ENCODE results near the gene HSD17B13.
"Not testable (repeated sequence)": the region's sequence is repeated elsewhere in the genome, so short reads cannot be mapped to it uniquely, and the experiment has no call there.

The HSD17B13 gene

GRCh38 chr4:87321888-87322287, 794 bp downstream of the HSD17B13 start:
- ChIA-PET POLR2A (no interaction called here), CTCF (no interaction called here)

GRCh38 chr4:87317527-87317926, 5.2 kb downstream of the HSD17B13 start:
- CTCF ChIA-PET = no interaction called here

More at GRCh38 chr4:87321888-87322287, 794 bp downstream of the HSD17B13 start:
- TF ChIP-seq CTBP1 (IDR thresholded peaks at IDR 0.05; ENCODE audit: borderline replicate concordance) (no peak), ELF4 (IDR thresholded peaks at IDR 0.05) (no peak), FOXM1 (IDR thresholded peaks at IDR 0.05; ENCODE audit: borderline replicate concordance) (no peak), SP1 (IDR thresholded peaks at IDR 0.05) (no peak), HDGF (IDR thresholded peaks at IDR 0.05; ENCODE audit: borderline replicate concordance) (no peak), BHLHE40 (IDR thresholded peaks at IDR 0.05; ENCODE audit: borderline replicate concordance) (no peak), LEF1 (IDR thresholded peaks at IDR 0.05; ENCODE audit: borderline replicate concordance) (no peak), FOXA1 (IDR thresholded peaks at IDR 0.05) (no peak), FOXK2 (IDR thresholded peaks at IDR 0.05) (no peak), NFRKB (IDR thresholded peaks at IDR 0.05) (no peak), TARDBP (IDR thresholded peaks at IDR 0.05) (no peak), PKNOX1 (IDR thresholded peaks at IDR 0.05) (no peak), ARNT (IDR thresholded peaks at IDR 0.05) (no peak), L3MBTL2 (conservative IDR thresholded peaks at IDR 0.05) (no peak), ZNF384 (IDR thresholded peaks at IDR 0.05) (no peak), SUZ12 (IDR thresholded peaks at IDR 0.05) (no peak)
- DNase-seq (ENCODE audit: extremely low spot score) = no peak

GRCh38 chr4:87316961-87317360, 5.7 kb downstream of the HSD17B13 start:
- TF ChIP-seq PKNOX1 (IDR thresholded peaks at IDR 0.05) (no peak), BHLHE40 (IDR thresholded peaks at IDR 0.05; ENCODE audit: borderline replicate concordance) (no peak), ARNT (IDR thresholded peaks at IDR 0.05) (no peak), NFRKB (IDR thresholded peaks at IDR 0.05) (no peak), FOXM1 (IDR thresholded peaks at IDR 0.05; ENCODE audit: borderline replicate concordance) (no peak), ZNF384 (IDR thresholded peaks at IDR 0.05) (no peak), L3MBTL2 (conservative IDR thresholded peaks at IDR 0.05) (no peak), FOXA1 (IDR thresholded peaks at IDR 0.05) (no peak), FOXK2 (IDR thresholded peaks at IDR 0.05) (no peak), SUZ12 (IDR thresholded peaks at IDR 0.05) (no peak), LEF1 (IDR thresholded peaks at IDR 0.05; ENCODE audit: borderline replicate concordance) (no peak), ELF4 (IDR thresholded peaks at IDR 0.05) (no peak), CTBP1 (IDR thresholded peaks at IDR 0.05; ENCODE audit: borderline replicate concordance) (no peak), TARDBP (IDR thresholded peaks at IDR 0.05) (no peak), SP1 (IDR thresholded peaks at IDR 0.05) (no peak)
- DNase-seq (ENCODE audit: extremely low spot score) = no peak
- POLR2A ChIA-PET = no interaction called here
- CTCF ChIA-PET = no interaction called here

More at GRCh38 chr4:87317527-87317926, 5.2 kb downstream of the HSD17B13 start:
- no peak for TF ChIP-seq SUZ12 (IDR thresholded peaks at IDR 0.05)
- no peak for TF ChIP-seq FOXA1 (IDR thresholded peaks at IDR 0.05)
- no peak for TF ChIP-seq SP1 (IDR thresholded peaks at IDR 0.05)
- POLR2A ChIA-PET = no interaction called here
- no peak for DNase-seq (ENCODE audit: extremely low spot score)

GRCh38 chr4:87315000-87315399, 7.7 kb downstream of the HSD17B13 start:
- DNase-seq (ENCODE audit: extremely low spot score); CTCF ChIA-PET; POLR2A ChIA-PET: not testable (repeated sequence)

- ChIA-PET POLR2A (no interaction called here), CTCF (no interaction called here)
- no peak for DNase-seq (ENCODE audit: extremely low spot score)
- TF ChIP-seq FOXM1 (IDR thresholded peaks at IDR 0.05; ENCODE audit: borderline replicate concordance) (no peak), HDGF (IDR thresholded peaks at IDR 0.05; ENCODE audit: borderline replicate concordance) (no peak), FOXK2 (IDR thresholded peaks at IDR 0.05) (no peak), L3MBTL2 (conservative IDR thresholded peaks at IDR 0.05) (no peak), SUZ12 (IDR thresholded peaks at IDR 0.05) (no peak), TARDBP (IDR thresholded peaks at IDR 0.05) (no peak), ZNF384 (IDR thresholded peaks at IDR 0.05) (no peak), NFRKB (IDR thresholded peaks at IDR 0.05) (no peak), LEF1 (IDR thresholded peaks at IDR 0.05; ENCODE audit: borderline replicate concordance) (no peak), ELF4 (IDR thresholded peaks at IDR 0.05) (no peak), SP1 (IDR thresholded peaks at IDR 0.05) (no peak), BHLHE40 (IDR thresholded peaks at IDR 0.05; ENCODE audit: borderline replicate concordance) (no peak), CTBP1 (IDR thresholded peaks at IDR 0.05; ENCODE audit: borderline replicate concordance) (no peak), PKNOX1 (IDR thresholded peaks at IDR 0.05) (no peak), ARNT (IDR thresholded peaks at IDR 0.05) (no peak), FOXA1 (IDR thresholded peaks at IDR 0.05) (no peak)
Measured at GRCh38 chr4:87313756-87314155, 8.9 kb downstream of the HSD17B13 start.

- CTCF ChIA-PET = no interaction called here
- POLR2A ChIA-PET = no interaction called here
- no peak for DNase-seq (ENCODE audit: extremely low spot score)
- TF ChIP-seq SP1 (IDR thresholded peaks at IDR 0.05) (no peak), L3MBTL2 (conservative IDR thresholded peaks at IDR 0.05) (no peak), HDGF (IDR thresholded peaks at IDR 0.05; ENCODE audit: borderline replicate concordance) (no peak), TARDBP (IDR thresholded peaks at IDR 0.05) (no peak), BHLHE40 (IDR thresholded peaks at IDR 0.05; ENCODE audit: borderline replicate concordance) (no peak), NFRKB (IDR thresholded peaks at IDR 0.05) (no peak), FOXA1 (IDR thresholded peaks at IDR 0.05) (no peak), FOXM1 (IDR thresholded peaks at IDR 0.05; ENCODE audit: borderline replicate concordance) (no peak), LEF1 (IDR thresholded peaks at IDR 0.05; ENCODE audit: borderline replicate concordance) (no peak), CTBP1 (IDR thresholded peaks at IDR 0.05; ENCODE audit: borderline replicate concordance) (no peak), ARNT (IDR thresholded peaks at IDR 0.05) (no peak), FOXK2 (IDR thresholded peaks at IDR 0.05) (no peak), ZNF384 (IDR thresholded peaks at IDR 0.05) (no peak)
Measured at GRCh38 chr4:87311684-87312083, 11.0 kb downstream of the HSD17B13 start.
